GM19467 (cell line): Measurements from ENCODE around the gene REXO1.
"Not testable (repeated sequence)": the region's sequence is repeated elsewhere in the genome, so short reads cannot be mapped to it uniquely, and the experiment has no call there.

Experiments
- ATAC-seq: cut with Tn5 transposase; IDR thresholded peaks from one replicate; pipeline ENCODE4 v1.9.1; 2021; ENCODE audit warnings: mild to moderate bottlenecking, moderate library complexity; ENCODE audit not compliant: unreplicated experiment

Gene REXO1

DNA sequence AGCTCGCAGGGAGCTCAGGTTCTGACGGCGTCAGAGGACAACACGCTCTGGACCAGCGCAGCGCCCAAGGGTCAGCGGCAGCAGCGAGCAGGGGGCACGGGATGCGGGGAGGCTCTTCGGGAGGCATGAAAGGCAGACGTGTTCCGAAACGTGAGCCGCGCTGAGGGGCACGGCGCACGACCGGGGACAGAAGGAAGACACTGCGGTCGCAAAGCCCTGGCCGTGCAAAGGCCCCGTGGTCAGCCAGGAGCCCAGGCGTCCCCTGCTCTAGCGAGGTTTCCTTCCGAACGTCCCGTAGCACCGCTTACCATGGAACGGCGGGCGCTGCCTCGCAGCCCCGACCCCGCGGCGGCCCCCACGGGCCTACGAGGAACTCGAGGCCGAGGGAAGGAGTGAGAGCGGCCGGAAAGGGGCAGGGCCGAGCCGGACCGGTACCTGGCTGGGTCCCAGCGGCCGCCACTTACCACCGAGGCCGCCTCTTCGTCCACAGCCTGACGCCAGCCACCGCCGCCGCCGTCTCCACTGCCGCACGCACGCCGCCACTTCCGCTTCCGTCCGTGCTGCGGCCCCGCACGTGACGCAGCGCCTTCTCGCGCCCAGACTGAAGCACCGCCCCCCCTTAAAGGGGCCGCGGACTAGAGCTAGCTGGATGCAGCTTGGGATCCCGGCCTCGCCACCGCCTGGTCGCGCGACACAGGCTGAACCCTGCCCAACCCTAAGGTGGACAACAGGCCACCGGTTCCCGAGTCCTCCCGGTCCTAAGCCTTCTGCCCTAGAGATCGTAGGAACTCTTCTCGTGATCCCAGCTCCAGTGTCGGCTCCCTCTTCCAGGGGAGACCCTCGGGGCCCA is 27.6 kb upstream of the REXO1 start:
- peak; percentile 90 for ATAC-seq

DNA sequence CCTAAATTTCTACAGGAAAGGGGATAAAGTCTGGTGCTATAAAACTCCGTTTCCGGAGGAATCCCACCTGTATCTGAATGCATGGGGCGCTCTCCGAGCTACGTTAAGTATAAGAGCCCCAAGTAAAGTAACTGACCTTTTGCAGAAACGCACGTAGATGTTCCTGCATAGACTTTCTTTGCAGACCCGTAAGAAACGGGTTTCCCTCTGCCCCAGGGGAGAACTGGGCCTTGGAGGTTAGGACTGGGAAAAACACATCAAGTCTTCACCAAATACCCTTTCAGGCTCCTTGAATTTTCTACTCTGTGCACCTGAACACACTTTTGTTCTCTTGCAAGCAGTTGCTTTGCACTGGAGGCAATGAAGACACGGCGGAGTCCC is 27.0 kb upstream of the REXO1 start:
- ATAC-seq: not testable (repeated sequence)

GRCh38 chr19:1874554-1875185 is 26.4 kb upstream of the REXO1 start:
- no peak for ATAC-seq

GRCh38 chr19:1873524-1874473 is 25.5 kb upstream of the REXO1 start:
- no peak for ATAC-seq

DNA sequence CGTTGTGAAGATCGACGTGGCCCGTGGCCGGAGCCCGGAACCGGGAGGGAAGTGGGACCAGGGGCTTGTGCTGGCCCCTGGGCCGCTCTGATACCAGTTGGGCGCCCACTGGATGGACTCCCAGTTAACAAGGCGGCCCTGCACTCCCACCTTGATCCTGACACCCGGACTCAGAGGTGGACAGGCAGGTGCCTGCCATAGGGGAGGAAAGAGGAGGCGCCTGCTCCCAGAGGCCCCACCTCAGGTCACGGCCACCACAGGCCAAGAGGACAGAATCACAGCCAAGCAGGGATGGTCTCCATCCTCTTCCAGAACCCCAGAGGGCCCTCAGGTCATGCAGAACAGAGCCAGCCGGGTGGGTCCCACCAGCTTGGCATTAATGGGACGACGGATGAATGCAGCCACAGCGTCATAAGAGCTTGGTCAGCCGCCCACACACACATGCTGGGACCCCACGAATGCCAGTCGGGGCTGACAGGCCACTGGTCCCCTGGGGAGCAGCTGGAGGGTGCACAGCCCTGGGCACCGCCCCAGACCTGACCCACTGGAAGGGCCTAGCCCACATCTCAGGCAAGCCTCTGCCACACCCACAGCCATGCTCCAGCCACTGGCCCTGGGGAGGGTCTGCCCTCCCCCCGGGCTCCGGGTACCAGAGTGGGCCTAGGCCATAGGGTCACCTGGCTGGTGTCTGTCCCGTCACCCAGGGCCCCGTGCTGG is 24.7 kb upstream of the REXO1 start:
- no peak for ATAC-seq

GRCh38 chr19:1871630-1872029 is 23.3 kb upstream of the REXO1 start:
- no peak for ATAC-seq

DNA sequence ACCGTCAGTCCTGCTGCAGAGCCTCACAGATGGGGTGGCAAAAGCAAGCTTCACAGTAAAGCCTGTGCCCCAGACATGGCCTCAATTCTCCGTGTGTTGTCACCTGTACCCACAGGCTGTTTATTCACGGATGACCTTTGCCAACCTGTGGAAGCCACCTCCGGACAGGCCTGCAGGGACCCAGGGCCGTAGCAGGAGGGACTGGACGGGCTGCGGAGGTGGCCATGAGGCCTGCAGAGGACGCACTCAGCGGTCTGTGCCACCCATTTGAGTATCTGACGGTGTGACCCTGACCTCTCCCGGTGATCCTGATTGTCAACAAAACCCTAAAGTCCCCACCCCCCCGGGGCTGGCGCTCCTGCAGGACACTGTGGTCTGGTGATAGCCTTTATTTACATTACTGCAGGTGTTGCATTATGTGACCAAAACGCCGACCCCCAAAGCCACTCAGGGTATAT is 22.9 kb upstream of the REXO1 start:
- ATAC-seq: no peak

DNA sequence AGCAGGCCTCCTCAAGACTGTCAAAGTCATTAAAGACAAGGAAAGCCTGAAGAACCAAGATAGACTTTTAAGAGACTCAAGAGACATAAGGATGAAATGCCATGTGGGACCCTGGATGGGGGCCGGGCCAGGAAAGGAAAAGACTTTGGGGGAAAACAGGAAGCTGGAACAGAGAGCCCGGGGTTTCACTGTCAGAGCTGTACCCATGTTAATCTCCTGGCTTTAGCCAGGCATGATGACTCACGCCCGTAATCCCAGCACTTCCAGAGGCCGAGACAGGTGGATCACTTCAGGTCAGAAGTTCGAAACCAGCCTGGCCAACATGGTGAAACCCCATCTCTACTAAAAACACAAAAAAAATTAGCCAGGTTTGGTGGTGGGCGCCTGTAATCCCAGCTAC is 20.7 kb upstream of the REXO1 start:
- ATAC-seq: no peak

- ATAC-seq: no peak
Observed at GRCh38 chr19:1867349-1867724, 19.1 kb upstream of the REXO1 start.

DNA sequence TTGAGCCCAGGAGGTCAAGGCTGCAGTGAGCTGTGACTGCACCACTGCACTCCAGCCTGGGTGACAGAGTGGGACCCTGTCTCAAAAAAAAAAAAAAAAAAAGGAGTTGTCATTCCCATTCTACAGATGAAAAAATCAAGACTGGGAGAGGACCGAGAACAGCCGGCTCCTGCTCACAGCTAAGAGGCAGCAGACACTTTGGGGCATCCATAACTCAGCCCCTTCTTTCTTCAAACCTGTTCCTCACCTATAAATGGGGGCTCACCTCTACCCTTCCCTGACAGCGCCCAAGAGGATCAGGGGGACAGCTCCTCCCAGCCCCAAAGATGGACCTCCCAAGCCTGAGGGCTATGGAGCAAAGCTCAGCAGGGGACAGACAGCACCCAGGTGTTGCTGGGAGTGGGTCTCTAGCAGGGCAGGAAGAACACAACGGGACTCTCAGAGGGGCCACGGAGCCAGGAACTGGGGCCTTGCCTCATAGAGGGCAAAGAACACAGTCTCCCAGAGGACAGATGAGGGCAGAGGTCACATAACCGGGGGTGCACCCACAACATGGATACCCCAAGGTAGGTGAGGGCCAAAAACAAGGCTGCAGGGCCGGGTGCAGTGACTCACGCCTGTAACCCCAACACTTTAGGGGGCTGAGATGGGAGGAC is 18.5 kb upstream of the REXO1 start:
- ATAC-seq: no peak

- ATAC-seq: no peak
Observed at GRCh38 chr19:1865172-1866010, 17.1 kb upstream of the REXO1 start.

DNA sequence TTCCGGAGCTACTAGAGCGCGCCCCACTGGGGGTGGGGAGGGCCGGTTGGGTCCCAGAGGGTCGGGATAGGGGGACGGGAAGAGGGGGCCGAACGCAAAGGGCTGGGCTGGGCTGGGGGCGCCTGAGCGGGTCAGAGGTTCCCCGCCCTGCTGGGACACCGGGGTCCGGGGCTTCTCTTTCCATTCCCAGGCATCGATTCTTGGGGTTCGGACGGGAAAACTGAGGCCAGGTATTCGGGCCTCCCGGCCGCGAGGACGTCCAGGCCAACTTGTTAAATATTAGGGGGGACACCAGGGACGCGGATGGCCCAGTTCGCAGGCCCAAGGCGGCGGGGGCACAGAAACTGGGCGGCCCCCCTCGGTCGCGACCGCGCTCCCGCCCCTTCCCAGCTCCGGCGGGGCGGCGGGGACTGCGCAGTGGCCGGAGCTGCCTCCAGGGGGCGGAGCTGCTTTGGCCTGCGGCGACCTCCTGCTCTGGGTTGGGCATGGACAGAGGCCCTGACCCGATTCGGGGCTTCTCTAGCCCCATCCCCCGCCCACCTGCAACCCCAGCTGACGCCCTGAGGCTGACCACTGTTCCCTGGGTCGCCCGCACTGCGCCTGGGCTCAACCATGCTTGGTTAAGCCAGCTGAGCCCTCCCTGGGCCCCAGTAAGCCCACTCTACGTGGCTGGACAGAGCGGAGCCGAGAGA is 16.3 kb upstream of the REXO1 start:
- no peak for ATAC-seq

GRCh38 chr19:1863638-1864479 is 15.6 kb upstream of the REXO1 start:
- ATAC-seq: peak; percentile 62

- no peak for ATAC-seq
Observed at GRCh38 chr19:1863328-1863637, 15.0 kb upstream of the REXO1 start, which contains the start of gene KLF16. TSS of gene KLF16 (minus strand) at chr19:1863579. CDS start at chr19:1863497, 82 bp downstream.

DNA sequence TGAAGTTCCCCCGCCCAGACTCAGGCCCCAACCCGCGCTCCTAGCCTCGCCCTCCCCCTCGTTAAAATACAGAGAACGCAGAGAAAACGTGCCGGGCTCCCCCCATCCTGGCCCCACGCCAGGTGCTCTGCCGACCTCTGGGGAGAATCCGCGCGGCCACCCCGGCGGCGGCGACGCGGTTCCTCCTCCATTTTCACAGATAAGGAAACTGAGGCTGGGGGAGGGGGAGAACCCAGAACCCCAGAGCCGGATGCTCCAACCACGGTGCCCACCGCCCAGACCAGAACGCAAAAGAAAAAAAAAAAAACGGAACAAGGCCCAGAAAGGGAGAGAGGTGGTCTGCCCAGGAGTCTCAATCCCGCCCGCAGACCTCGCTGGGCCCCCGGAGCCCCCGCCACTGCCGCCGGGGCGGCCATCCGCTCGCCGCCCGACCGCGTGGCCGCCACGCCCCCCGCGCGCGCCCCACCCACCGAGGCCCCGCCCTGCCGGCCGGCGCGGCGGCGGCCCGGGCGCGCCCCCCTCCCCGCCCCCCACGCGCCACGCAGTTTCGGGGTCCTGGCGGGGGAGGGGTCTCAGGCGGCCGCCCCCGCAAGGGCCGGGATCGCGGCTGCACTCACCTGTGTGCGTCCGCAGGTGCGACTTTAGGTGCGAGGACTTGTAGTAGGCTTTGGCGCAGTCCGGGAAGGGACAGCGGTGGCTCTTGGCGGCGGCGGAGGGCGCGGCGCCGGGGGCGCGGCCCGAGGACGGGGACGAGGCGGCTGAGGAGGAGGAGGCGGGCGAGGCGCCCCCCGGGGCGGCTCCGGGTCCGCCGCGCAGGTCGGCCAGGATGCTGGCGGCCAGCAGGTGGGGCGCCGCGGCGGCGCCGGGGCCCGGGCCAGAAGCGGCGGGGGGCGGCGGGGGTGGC is 14.4 kb upstream of the REXO1 start:
- no peak for ATAC-seq

DNA sequence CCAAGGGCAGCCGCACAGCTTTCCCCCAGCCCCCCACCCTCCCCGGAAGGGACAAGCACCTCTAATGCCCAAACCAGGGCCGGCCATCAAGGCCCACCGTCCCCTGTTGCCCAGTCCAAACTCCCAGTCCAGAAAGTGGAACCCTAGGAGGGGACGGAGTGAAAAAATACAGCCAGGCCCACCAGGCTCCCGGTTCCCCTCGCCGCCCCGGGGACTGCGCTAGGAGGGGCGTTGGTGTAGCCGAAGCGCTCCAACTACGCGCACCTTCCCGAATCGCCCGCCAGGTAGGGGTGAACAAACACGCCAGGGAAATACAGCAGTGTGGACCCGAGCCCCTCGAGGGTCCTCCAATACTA is 13.8 kb upstream of the REXO1 start:
- ATAC-seq: no peak

- ATAC-seq: no peak
Observed at GRCh38 chr19:1861599-1862031, 13.3 kb upstream of the REXO1 start.
